Activated naive CD8-positive, alpha-beta T cell (primary cell): ENCODE measurements around the gene MAGI2.

ENCODE experiments used
- H3K27ac Mint-ChIP-seq: one replicate; pipeline ENCODE4 v1.8.0; 2021; ENCODE audit warnings: mixed read lengths
- H3K27me3 Mint-ChIP-seq: one replicate; pipeline ENCODE4 v1.8.0; 2021; ENCODE audit warnings: mixed read lengths
- H3K36me3 Mint-ChIP-seq: one replicate; pipeline ENCODE4 v1.8.0; 2021; ENCODE audit warnings: mixed read lengths
- H3K4me1 Mint-ChIP-seq: one replicate; pipeline ENCODE4 v1.8.0; 2021; ENCODE audit warnings: low read depth, mixed read lengths
- H3K4me3 Mint-ChIP-seq: one replicate; pipeline ENCODE4 v1.8.0; 2021; ENCODE audit warnings: mild to moderate bottlenecking, mixed read lengths
- H3K9me3 Mint-ChIP-seq: one replicate; pipeline ENCODE4 v1.8.0; 2021; ENCODE audit warnings: low read depth, mixed read lengths

Gene MAGI2

GRCh38 chr7:78479348-78479747 lies 974.1 kb downstream of the MAGI2 start:
- Mint-ChIP-seq H3K4me1 (no peaks in the 10 kb centered on the region), H3K36me3 (no peaks in the 10 kb centered on the region), H3K27me3 (no peaks in the 10 kb centered on the region), H3K9me3 (no peaks in the 10 kb centered on the region), H3K27ac (no peak overlapping the region), H3K4me3 (no peak overlapping the region)

GRCh38 chr7:78476851-78477405 lies 976.5 kb downstream of the MAGI2 start:
- no peaks in the 10 kb centered on the region for H3K27me3 Mint-ChIP-seq
- H3K4me3 Mint-ChIP-seq, result no peak overlapping the region
- no peak overlapping the region for H3K27ac Mint-ChIP-seq
- H3K36me3 Mint-ChIP-seq, result no peaks in the 10 kb centered on the region
- no peaks in the 10 kb centered on the region for H3K9me3 Mint-ChIP-seq
- no peaks in the 10 kb centered on the region for H3K4me1 Mint-ChIP-seq

- Mint-ChIP-seq H3K4me3 (no peak overlapping the region), H3K9me3 (no peaks in the 10 kb centered on the region), H3K4me1 (no peaks in the 10 kb centered on the region), H3K27me3 (no peaks in the 10 kb centered on the region), H3K36me3 (no peaks in the 10 kb centered on the region), H3K27ac (no peak overlapping the region)
Measured at GRCh38 chr7:78473571-78474301, 979.7 kb downstream of the MAGI2 start.

- Mint-ChIP-seq H3K36me3 (no peaks in the 10 kb centered on the region), H3K9me3 (no peaks in the 10 kb centered on the region), H3K27me3 (no peaks in the 10 kb centered on the region), H3K27ac (no peak overlapping the region), H3K4me1 (no peaks in the 10 kb centered on the region), H3K4me3 (no peak overlapping the region)
Measured at GRCh38 chr7:78473021-78473420, 980.4 kb downstream of the MAGI2 start.

GRCh38 chr7:78472519-78472918 lies 980.9 kb downstream of the MAGI2 start:
- H3K4me3 Mint-ChIP-seq, result no peak overlapping the region
- no peaks in the 10 kb centered on the region for H3K27me3 Mint-ChIP-seq
- H3K4me1 Mint-ChIP-seq, result no peaks in the 10 kb centered on the region
- no peaks in the 10 kb centered on the region for H3K36me3 Mint-ChIP-seq
- H3K9me3 Mint-ChIP-seq, result no peaks in the 10 kb centered on the region
- no peak overlapping the region for H3K27ac Mint-ChIP-seq

GRCh38 chr7:78465894-78466293 lies 987.6 kb downstream of the MAGI2 start:
- Mint-ChIP-seq H3K4me3 (no peak overlapping the region), H3K9me3 (no peaks in the 10 kb centered on the region), H3K27me3 (no peaks in the 10 kb centered on the region), H3K36me3 (no peaks in the 10 kb centered on the region), H3K4me1 (no peaks in the 10 kb centered on the region), H3K27ac (no peak overlapping the region)

GRCh38 chr7:78463039-78463438 lies 990.4 kb downstream of the MAGI2 start:
- Mint-ChIP-seq H3K4me3 (no peak overlapping the region), H3K27ac (no peak overlapping the region), H3K27me3 (no peaks in the 10 kb centered on the region), H3K9me3 (no peaks in the 10 kb centered on the region), H3K4me1 (no peaks in the 10 kb centered on the region), H3K36me3 (no peaks in the 10 kb centered on the region)

GRCh38 chr7:78450706-78451105 lies 1002.8 kb downstream of the MAGI2 start:
- Mint-ChIP-seq H3K4me3 (no peak overlapping the region), H3K9me3 (peaks cover 7% of the 10 kb centered on the region), H3K4me1 (no peaks in the 10 kb centered on the region), H3K36me3 (no peaks in the 10 kb centered on the region), H3K27ac (no peak overlapping the region), H3K27me3 (no peaks in the 10 kb centered on the region)

- Mint-ChIP-seq H3K9me3 (peaks cover 7% of the 10 kb centered on the region), H3K27me3 (no peaks in the 10 kb centered on the region), H3K4me1 (no peaks in the 10 kb centered on the region), H3K27ac (no peak overlapping the region), H3K4me3 (no peak overlapping the region), H3K36me3 (no peaks in the 10 kb centered on the region)
Measured at GRCh38 chr7:78448911-78449310, 1004.6 kb downstream of the MAGI2 start.

- Mint-ChIP-seq H3K27me3 (no peaks in the 10 kb centered on the region), H3K4me1 (no peaks in the 10 kb centered on the region), H3K9me3 (no peaks in the 10 kb centered on the region), H3K4me3 (no peak overlapping the region), H3K36me3 (no peaks in the 10 kb centered on the region), H3K27ac (no peak overlapping the region)
Measured at GRCh38 chr7:78444267-78444666, 1009.2 kb downstream of the MAGI2 start.

GRCh38 chr7:78443811-78444210 lies 1009.7 kb downstream of the MAGI2 start:
- Mint-ChIP-seq H3K27ac (no peak overlapping the region), H3K4me1 (no peaks in the 10 kb centered on the region), H3K9me3 (no peaks in the 10 kb centered on the region), H3K4me3 (no peak overlapping the region), H3K36me3 (no peaks in the 10 kb centered on the region), H3K27me3 (no peaks in the 10 kb centered on the region)

GRCh38 chr7:78441737-78442136 lies 1011.7 kb downstream of the MAGI2 start:
- Mint-ChIP-seq H3K4me1 (no peaks in the 10 kb centered on the region), H3K4me3 (no peak overlapping the region), H3K27ac (no peak overlapping the region), H3K27me3 (no peaks in the 10 kb centered on the region), H3K9me3 (no peaks in the 10 kb centered on the region), H3K36me3 (no peaks in the 10 kb centered on the region)

- no peaks in the 10 kb centered on the region for H3K9me3 Mint-ChIP-seq
- no peaks in the 10 kb centered on the region for H3K36me3 Mint-ChIP-seq
- H3K27ac Mint-ChIP-seq, result no peak overlapping the region
- H3K4me1 Mint-ChIP-seq, result no peaks in the 10 kb centered on the region
- H3K4me3 Mint-ChIP-seq, result no peak overlapping the region
- H3K27me3 Mint-ChIP-seq, result no peaks in the 10 kb centered on the region
Measured at GRCh38 chr7:78438433-78438832, 1015.0 kb downstream of the MAGI2 start.

- Mint-ChIP-seq H3K36me3 (no peaks in the 10 kb centered on the region), H3K4me3 (no peak overlapping the region), H3K27ac (no peak overlapping the region), H3K9me3 (no peaks in the 10 kb centered on the region), H3K27me3 (no peaks in the 10 kb centered on the region), H3K4me1 (no peaks in the 10 kb centered on the region)
Measured at GRCh38 chr7:78437118-78437517, 1016.3 kb downstream of the MAGI2 start.

- H3K27ac Mint-ChIP-seq, result no peak overlapping the region
- no peaks in the 10 kb centered on the region for H3K36me3 Mint-ChIP-seq
- H3K4me1 Mint-ChIP-seq, result no peaks in the 10 kb centered on the region
- H3K9me3 Mint-ChIP-seq, result no peaks in the 10 kb centered on the region
- no peaks in the 10 kb centered on the region for H3K27me3 Mint-ChIP-seq
- no peak overlapping the region for H3K4me3 Mint-ChIP-seq
Measured at GRCh38 chr7:78435355-78435754, 1018.1 kb downstream of the MAGI2 start.

GRCh38 chr7:78434281-78434680 lies 1019.2 kb downstream of the MAGI2 start:
- Mint-ChIP-seq H3K9me3 (no peaks in the 10 kb centered on the region), H3K4me3 (no peak overlapping the region), H3K4me1 (no peaks in the 10 kb centered on the region), H3K27ac (no peak overlapping the region), H3K36me3 (no peaks in the 10 kb centered on the region), H3K27me3 (no peaks in the 10 kb centered on the region)
